IPS-18a (cell line): ENCODE results near the gene BCL11A.

Experiments used
- H3K27ac ChIP-seq: one replicate; pipeline ENCODE4 v1.5.1; 2013; ENCODE audit warnings: low read length
- H3K27me3 ChIP-seq: one replicate; pipeline ENCODE4 v1.6.1; 2013; ENCODE audit warnings: mild to moderate bottlenecking, low read length; ENCODE audit not compliant: control insufficient read depth, insufficient read depth
- H3K36me3 ChIP-seq: one replicate; pipeline ENCODE4 v1.6.1; 2013; ENCODE audit warnings: low read depth, low read length; ENCODE audit not compliant: control insufficient read depth
- H3K4me1 ChIP-seq: one replicate; pipeline ENCODE4 v1.6.1; 2013; ENCODE audit warnings: low read depth, low read length; ENCODE audit not compliant: control insufficient read depth
- H3K4me3 ChIP-seq: one replicate; pipeline ENCODE4 v1.5.1; 2013; ENCODE audit warnings: low read length
- H3K9ac ChIP-seq: one replicate; pipeline ENCODE4 v1.6.1; 2013; ENCODE audit warnings: mild to moderate bottlenecking, low read length, moderate library complexity
- H3K9me3 ChIP-seq: one replicate; pipeline ENCODE4 v1.6.1; 2013; ENCODE audit warnings: low read depth, low read length; ENCODE audit not compliant: control insufficient read depth

The BCL11A gene

GRCh38 chr2:60581433-60582282, 28.2 kb upstream of the BCL11A start:
- peak overlapping the region; percentile 41 for H3K9ac ChIP-seq
- peaks cover 27% of the 10 kb centered on the region for H3K27me3 ChIP-seq
- peak overlapping the region; percentile 56 for H3K4me3 ChIP-seq
- no peaks in the 10 kb centered on the region for H3K36me3 ChIP-seq
- H3K27ac ChIP-seq, result no peak overlapping the region
- H3K9me3 ChIP-seq, result no peaks in the 10 kb centered on the region
- no peaks in the 10 kb centered on the region for H3K4me1 ChIP-seq

- no peak overlapping the region for H3K4me3 ChIP-seq
- H3K36me3 ChIP-seq, result no peaks in the 10 kb centered on the region
- no peak overlapping the region for H3K27ac ChIP-seq
- no peaks in the 10 kb centered on the region for H3K9me3 ChIP-seq
- H3K27me3 ChIP-seq, result peaks cover 23% of the 10 kb centered on the region
- H3K9ac ChIP-seq, result no peak overlapping the region
- no peaks in the 10 kb centered on the region for H3K4me1 ChIP-seq
Measured at GRCh38 chr2:60577682-60578283, 24.3 kb upstream of the BCL11A start.

DNA sequence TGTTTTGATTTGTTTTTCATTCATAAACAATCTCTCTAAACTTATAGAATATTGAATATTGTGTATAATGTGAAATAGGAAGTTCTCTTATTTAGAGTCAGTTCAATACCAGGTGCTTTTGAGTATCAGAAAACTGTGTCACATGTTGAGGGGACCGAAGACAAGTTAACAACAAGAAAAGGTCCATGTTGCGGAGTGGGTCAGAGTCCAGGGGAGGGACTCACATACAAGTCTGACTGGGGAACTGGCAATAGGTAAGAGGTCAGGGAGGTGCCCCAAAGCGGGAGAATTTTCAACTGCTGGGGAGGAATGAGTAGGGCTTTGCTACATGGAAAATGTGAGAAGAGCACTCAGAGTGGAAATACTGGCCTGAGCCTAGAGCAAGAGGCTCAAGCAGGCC, 19.8 kb upstream of the BCL11A start:
- H3K27ac ChIP-seq, result no peak overlapping the region
- peaks cover 31% of the 10 kb centered on the region for H3K27me3 ChIP-seq

DNA sequence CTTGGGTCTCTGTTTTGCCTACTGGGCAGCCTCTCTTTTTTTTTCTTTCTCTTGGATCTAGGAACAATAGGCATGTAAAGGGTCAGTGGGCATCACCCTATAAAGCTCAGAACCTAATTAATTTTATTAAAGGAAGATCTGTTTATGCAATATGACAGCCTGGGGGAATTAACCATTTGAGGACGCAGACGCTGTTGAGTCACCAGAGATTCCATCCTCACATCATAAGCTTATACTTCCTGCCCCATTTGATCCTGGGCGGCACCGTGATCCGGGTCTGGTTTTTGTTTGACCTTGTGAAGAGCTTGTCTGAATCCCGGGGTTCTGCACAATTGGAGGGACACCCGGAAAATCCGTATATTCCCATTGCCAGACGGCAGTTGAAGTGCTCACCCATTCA, 16.8 kb upstream of the BCL11A start:
- Histone ChIP-seq H3K36me3 (no peaks in the 10 kb centered on the region), H3K27ac (no peak overlapping the region), H3K9me3 (no peaks in the 10 kb centered on the region), H3K4me1 (peaks cover 21% of the 10 kb centered on the region), H3K4me3 (peak overlapping the region; percentile 72), H3K27me3 (peaks cover 48% of the 10 kb centered on the region), H3K9ac (no peak overlapping the region)

More for the DNA sequence above, 19.8 kb upstream of the BCL11A start:
- H3K4me1 ChIP-seq, result peaks cover 8% of the 10 kb centered on the region
- no peaks in the 10 kb centered on the region for H3K36me3 ChIP-seq
- H3K4me3 ChIP-seq, result no peak overlapping the region
- H3K9me3 ChIP-seq, result no peaks in the 10 kb centered on the region
- no peak overlapping the region for H3K9ac ChIP-seq

DNA sequence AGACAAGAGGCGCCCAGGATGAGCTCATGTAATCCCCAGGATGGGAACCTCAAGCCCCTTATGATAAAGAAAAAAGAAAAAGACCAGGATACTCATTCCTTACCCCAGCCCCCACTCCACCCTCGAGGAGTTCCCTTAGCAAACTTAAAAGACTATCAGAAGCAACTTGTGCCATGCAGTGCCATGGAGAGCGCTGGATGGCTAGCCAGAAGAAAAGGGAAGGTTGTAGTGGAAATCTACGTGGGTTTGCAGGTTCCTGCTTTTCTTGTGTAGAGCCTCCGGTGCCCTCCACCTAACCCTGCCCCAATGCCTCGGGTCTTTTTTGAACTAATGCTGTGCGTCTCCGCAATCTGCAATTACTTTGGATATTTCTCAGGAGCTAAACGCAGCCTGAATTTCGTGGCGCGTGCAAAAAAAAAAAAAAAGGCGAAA, 16.2 kb upstream of the BCL11A start:
- H3K9me3 ChIP-seq, result no peaks in the 10 kb centered on the region
- peak overlapping the region; percentile 28 for H3K9ac ChIP-seq
- peaks cover 48% of the 10 kb centered on the region for H3K27me3 ChIP-seq
- no peak overlapping the region for H3K27ac ChIP-seq
- H3K36me3 ChIP-seq, result no peaks in the 10 kb centered on the region
- H3K4me3 ChIP-seq, result peak overlapping the region; percentile 72
- peaks cover 26% of the 10 kb centered on the region for H3K4me1 ChIP-seq

- H3K27me3 ChIP-seq, result peaks cover 48% of the 10 kb centered on the region
- H3K36me3 ChIP-seq, result no peaks in the 10 kb centered on the region
- H3K4me3 ChIP-seq, result peak overlapping the region; percentile 72
- no peak overlapping the region for H3K9ac ChIP-seq
- no peak overlapping the region for H3K27ac ChIP-seq
- peaks cover 26% of the 10 kb centered on the region for H3K4me1 ChIP-seq
- no peaks in the 10 kb centered on the region for H3K9me3 ChIP-seq
Measured at GRCh38 chr2:60567919-60568768, 14.7 kb upstream of the BCL11A start.

- H3K4me1 ChIP-seq, result peaks cover 26% of the 10 kb centered on the region
- no peak overlapping the region for H3K27ac ChIP-seq
- H3K4me3 ChIP-seq, result no peak overlapping the region
- no peaks in the 10 kb centered on the region for H3K9me3 ChIP-seq
- H3K36me3 ChIP-seq, result no peaks in the 10 kb centered on the region
- peaks cover 48% of the 10 kb centered on the region for H3K27me3 ChIP-seq
- no peak overlapping the region for H3K9ac ChIP-seq
Measured at GRCh38 chr2:60567096-60567495, 13.6 kb upstream of the BCL11A start.

DNA sequence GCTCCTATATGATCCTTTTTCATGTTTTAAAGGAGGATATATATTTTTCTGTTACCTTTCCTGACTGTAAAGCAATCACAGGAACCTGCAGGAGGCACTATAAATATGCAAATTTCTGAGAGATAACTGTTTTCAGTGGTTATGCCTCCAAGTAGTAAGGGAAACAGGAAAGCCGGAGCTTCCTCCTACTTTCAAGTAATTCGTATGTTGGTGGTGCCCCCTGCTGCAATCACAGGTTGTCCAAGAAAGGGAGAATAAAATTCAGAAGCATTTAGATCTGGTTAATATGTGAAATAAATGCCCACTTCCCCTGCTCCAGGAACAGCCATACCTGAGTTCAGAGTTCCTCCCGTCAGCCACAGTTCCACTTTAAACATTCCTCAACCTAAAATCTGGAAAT, 12.0 kb upstream of the BCL11A start:
- Histone ChIP-seq H3K9me3 (no peaks in the 10 kb centered on the region), H3K4me1 (peaks cover 26% of the 10 kb centered on the region), H3K4me3 (no peak overlapping the region), H3K9ac (no peak overlapping the region), H3K27ac (no peak overlapping the region), H3K27me3 (peaks cover 40% of the 10 kb centered on the region), H3K36me3 (no peaks in the 10 kb centered on the region)

- no peaks in the 10 kb centered on the region for H3K36me3 ChIP-seq
- no peak overlapping the region for H3K4me3 ChIP-seq
- H3K9me3 ChIP-seq, result no peaks in the 10 kb centered on the region
- H3K27ac ChIP-seq, result no peak overlapping the region
- H3K27me3 ChIP-seq, result peaks cover 31% of the 10 kb centered on the region
- H3K9ac ChIP-seq, result no peak overlapping the region
- peaks cover 18% of the 10 kb centered on the region for H3K4me1 ChIP-seq
Measured at GRCh38 chr2:60560734-60561644, 7.5 kb upstream of the BCL11A start.

DNA sequence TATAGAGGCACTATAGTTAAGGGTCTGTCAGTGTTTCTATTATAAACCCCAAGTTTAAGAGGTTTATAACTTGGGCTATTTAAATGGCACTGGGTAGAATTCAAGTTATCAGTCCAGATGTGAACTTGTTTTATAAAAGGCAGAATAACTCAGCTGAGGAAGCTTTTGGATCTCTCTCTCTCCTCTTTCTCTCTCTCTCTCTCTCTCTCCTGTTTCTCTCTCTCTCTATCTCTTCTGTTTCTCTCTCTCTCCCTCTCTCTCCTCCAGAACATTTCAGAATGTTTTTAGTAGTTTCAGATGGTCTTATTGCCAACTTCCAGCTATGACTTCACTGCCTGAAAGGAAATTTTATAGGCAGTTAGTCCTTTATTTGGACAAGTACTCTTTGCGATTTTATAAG, 6.4 kb upstream of the BCL11A start:
- H3K27me3 ChIP-seq, result peaks cover 35% of the 10 kb centered on the region
- no peaks in the 10 kb centered on the region for H3K36me3 ChIP-seq
- H3K9me3 ChIP-seq, result no peaks in the 10 kb centered on the region
- no peak overlapping the region for H3K4me3 ChIP-seq
- no peak overlapping the region for H3K27ac ChIP-seq
- H3K9ac ChIP-seq, result no peak overlapping the region
- H3K4me1 ChIP-seq, result peaks cover 9% of the 10 kb centered on the region
